BLaER1 treated with 17β-estradiol and CSF1 and Interleukin-3, amounts not matched to agents 10 nM and 100 nM (cell line): ENCODE data around the gene TPSD1.

Experiments
- H3K27ac ChIP-seq, 11 experiments: shearing (Covaris generic); formaldehyde crosslinking; 2 replicates each; pipeline ENCODE4 v1.8.1; 2022
- H3K27me3 ChIP-seq, 11 experiments: shearing (Covaris generic); formaldehyde crosslinking; 2 replicates each; pipeline ENCODE4 v1.8.1; 2022
- H3K36me3 ChIP-seq, 11 experiments: shearing (Covaris generic); formaldehyde crosslinking; 2 replicates each; pipeline ENCODE4 v1.8.1; 2022
- H3K4me1 ChIP-seq, 10 experiments: shearing (Covaris generic); formaldehyde crosslinking; 2 replicates each; pipeline ENCODE4 v1.8.1; 2022
- H3K4me2 ChIP-seq, 11 experiments: shearing (Covaris generic); formaldehyde crosslinking; 2 replicates each; pipeline ENCODE4 v1.8.1; 2022
- H3K4me3 ChIP-seq, 10 experiments: shearing (Covaris generic); formaldehyde crosslinking; 2 replicates each; pipeline ENCODE4 v1.8.1; 2022
- H3K9ac ChIP-seq, 11 experiments: shearing (Covaris generic); formaldehyde crosslinking; 2 replicates each; pipeline ENCODE4 v1.8.1; 2022
- H3K9me3 ChIP-seq, 11 experiments: shearing (Covaris generic); formaldehyde crosslinking; replicated peaks in 1 of 11; 2 replicates each; pipeline ENCODE4 v1.8.1; 2022
- H4K20me1 ChIP-seq, 11 experiments: shearing (Covaris generic); formaldehyde crosslinking; 2 replicates each; pipeline ENCODE4 v1.8.1; 2022
- Cebpa-rat ChIP-seq, 11 experiments: shearing (Covaris generic); IDR thresholded peaks; 2 replicates each; pipeline ENCODE4 v1.8.1; 2022

TPSD1 gene

DNA sequence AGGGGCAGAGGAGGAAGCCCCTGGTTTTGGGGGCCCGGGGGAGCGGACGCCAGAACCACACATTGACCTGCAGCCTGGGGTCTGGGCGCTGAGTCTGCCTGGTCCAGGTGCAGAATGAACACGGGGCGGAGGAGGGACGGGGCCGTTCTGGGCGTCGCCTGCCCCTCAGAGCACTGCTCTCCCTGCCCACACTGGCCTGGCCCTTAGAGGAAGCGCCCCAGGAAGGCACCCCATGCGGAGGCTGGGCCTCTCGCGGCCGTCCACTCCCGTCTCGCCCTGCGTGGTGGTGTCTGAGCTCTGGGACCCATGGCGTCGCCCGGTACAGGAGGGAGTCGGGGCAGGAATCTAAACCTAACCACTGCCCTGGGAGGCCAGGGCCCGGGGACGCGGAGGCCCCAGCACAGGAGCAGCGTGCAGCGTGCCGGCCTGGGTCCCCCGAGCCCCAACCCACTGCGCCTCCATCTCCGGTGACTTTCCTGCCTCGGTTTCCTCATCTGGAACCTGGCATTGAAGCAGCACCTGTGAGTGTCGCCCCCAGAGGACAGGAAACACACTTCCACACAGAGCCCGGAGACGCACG lies 4.3 kb downstream of the TPSD1 start:
- H3K27me3 ChIP-seq, result peaks cover 64 to 79% (median 72%) of the 10 kb centered on the region in 11 experiments
- peaks cover 0 to 66% (median 24%) of the 10 kb centered on the region in 11 experiments; a peak in 15 of 22 replicates for H4K20me1 ChIP-seq
- H3K36me3 ChIP-seq, result no peaks in the 10 kb centered on the region
- H3K27ac ChIP-seq, result no peak overlapping the region
- peaks cover 0 to 7% (median 0%) of the 10 kb centered on the region in 11 experiments; a peak in 2 of 22 replicates for H3K9me3 ChIP-seq
- no peak overlapping the region for H3K4me2 ChIP-seq
- H3K9ac ChIP-seq, result no peak overlapping the region
- no peak for TF ChIP-seq Cebpa-rat (IDR thresholded peaks at IDR 0.05)
- peaks cover 0 to 26% (median 18%) of the 10 kb centered on the region in 10 experiments; a peak in 13 of 20 replicates for H3K4me1 ChIP-seq
- H3K4me3 ChIP-seq, result no peak overlapping the region

DNA sequence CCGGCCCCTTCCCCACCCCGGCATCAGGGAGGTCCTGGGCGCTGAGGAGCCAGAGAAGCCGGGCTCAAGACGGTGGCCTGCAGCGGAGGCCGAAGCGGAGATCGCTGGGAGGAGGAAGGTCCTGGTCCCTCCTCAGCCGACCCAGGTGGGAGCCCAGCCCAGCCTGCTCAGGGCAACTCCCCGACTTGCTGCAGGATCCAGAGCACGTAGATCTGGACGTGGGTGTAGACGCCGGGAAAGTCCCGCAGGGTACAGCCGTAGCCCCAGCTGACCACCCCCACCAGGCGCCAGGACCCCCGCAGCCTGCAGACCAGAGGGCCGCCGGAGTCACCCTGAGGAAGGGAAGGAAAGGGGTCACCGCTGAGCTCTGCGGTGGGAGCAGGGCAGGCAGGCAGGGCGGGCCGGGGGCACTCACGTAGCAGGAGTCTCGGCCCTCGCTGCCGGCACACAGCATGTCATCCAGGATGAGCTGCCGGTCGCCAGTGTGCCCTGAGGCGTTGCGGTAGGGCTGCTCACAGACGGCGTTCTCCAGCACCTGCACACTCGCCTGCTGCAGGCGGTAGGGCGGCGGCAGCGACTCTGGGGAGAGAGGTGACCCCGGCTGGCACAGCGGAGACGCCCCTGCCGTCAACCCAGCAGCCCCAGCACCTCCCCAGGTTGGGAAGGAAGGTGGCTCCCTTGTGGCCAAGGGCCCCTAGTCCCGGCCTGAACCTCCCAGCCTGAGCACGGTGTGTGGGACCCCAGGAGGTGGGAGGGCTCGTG lies 5.4 kb downstream of the TPSD1 start:
- H4K20me1 ChIP-seq, result peaks cover 0 to 69% (median 24%) of the 10 kb centered on the region in 11 experiments; a peak in 15 of 22 replicates
- H3K9me3 ChIP-seq, result peaks cover 0 to 7% (median 0%) of the 10 kb centered on the region in 11 experiments; a peak in 2 of 22 replicates
- H3K36me3 ChIP-seq, result no peaks in the 10 kb centered on the region
- no peak overlapping the region for H3K4me3 ChIP-seq
- H3K27me3 ChIP-seq, result peaks cover 64 to 84% (median 72%) of the 10 kb centered on the region in 11 experiments
- no peak for TF ChIP-seq Cebpa-rat (IDR thresholded peaks at IDR 0.05)
- H3K27ac ChIP-seq, result no peak overlapping the region
- H3K9ac ChIP-seq, result no peak overlapping the region; a peak in 1 of 22 replicates
- H3K4me1 ChIP-seq, result peaks cover 0 to 15% (median 12%) of the 10 kb centered on the region in 10 experiments; a peak in 10 of 20 replicates
- 0 out of 22 replicates have a peak overlapping the region, but pooled peaks of 1 of the 11 experiments have one; percentile 18 for H3K4me2 ChIP-seq

DNA sequence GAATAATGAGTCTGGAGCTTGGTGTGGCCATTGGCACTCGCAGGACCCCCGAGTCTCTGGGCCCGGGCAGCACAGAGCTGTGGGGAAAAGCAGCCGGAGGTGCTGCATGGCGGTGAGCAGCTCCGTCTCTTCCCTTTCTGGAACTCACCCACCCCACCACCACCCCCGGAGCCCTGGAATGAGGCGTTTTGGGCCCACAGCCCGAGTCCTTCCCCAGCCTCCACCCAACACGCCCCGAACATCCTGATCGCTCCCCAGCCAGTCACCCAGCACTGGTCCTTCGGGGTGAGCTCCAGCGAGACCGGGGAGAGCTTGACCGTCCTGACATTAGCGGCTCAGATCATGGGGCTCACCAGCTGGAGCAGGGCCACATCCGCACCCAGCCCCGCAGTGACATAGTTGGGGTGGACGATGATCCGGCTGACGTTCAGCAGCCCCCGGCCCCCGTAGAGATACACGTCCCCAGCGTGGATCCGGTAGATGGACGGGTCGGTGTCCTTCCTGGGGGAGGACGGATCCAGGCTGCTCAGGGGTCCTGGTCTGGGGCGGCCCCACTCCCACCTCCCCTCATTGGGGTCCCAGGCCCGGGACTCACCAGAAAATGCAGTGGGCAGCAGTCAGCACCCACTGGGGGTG lies 6.5 kb downstream of the TPSD1 start:
- no peak overlapping the region for H3K4me2 ChIP-seq
- no peak overlapping the region for H3K27ac ChIP-seq
- peaks cover 58 to 74% (median 64%) of the 10 kb centered on the region in 11 experiments for H3K27me3 ChIP-seq
- no peaks in the 10 kb centered on the region for H3K36me3 ChIP-seq
- no peak overlapping the region for H3K4me3 ChIP-seq
- TF ChIP-seq Cebpa-rat (IDR thresholded peaks at IDR 0.05), result no peak
- peaks cover 0 to 14% (median 11%) of the 10 kb centered on the region in 10 experiments; a peak in 9 of 20 replicates for H3K4me1 ChIP-seq
- no peak overlapping the region for H3K9ac ChIP-seq
- H3K9me3 ChIP-seq, result peaks cover 0 to 7% (median 0%) of the 10 kb centered on the region in 11 experiments; a peak in 2 of 22 replicates
- H4K20me1 ChIP-seq, result peaks cover 0 to 65% (median 24%) of the 10 kb centered on the region in 11 experiments; a peak in 15 of 22 replicates

- Histone ChIP-seq H3K9me3 (peaks cover 0 to 7% (median 0%) of the 10 kb centered on the region in 11 experiments; a peak in 2 of 22 replicates), H3K27me3 (peaks cover 53 to 69% (median 59%) of the 10 kb centered on the region in 11 experiments), H4K20me1 (peaks cover 0 to 60% (median 24%) of the 10 kb centered on the region in 11 experiments; a peak in 15 of 22 replicates), H3K27ac (no peak overlapping the region), H3K36me3 (no peaks in the 10 kb centered on the region), H3K4me2 (no peak overlapping the region), H3K4me3 (no peak overlapping the region), H3K9ac (no peak overlapping the region), H3K4me1 (peaks cover 0 to 14% (median 11%) of the 10 kb centered on the region in 10 experiments; a peak in 9 of 20 replicates)
- TF ChIP-seq Cebpa-rat (IDR thresholded peaks at IDR 0.05), result no peak
Observed at GRCh38 chr16:1262846-1263221, 7.0 kb downstream of the TPSD1 start.

DNA sequence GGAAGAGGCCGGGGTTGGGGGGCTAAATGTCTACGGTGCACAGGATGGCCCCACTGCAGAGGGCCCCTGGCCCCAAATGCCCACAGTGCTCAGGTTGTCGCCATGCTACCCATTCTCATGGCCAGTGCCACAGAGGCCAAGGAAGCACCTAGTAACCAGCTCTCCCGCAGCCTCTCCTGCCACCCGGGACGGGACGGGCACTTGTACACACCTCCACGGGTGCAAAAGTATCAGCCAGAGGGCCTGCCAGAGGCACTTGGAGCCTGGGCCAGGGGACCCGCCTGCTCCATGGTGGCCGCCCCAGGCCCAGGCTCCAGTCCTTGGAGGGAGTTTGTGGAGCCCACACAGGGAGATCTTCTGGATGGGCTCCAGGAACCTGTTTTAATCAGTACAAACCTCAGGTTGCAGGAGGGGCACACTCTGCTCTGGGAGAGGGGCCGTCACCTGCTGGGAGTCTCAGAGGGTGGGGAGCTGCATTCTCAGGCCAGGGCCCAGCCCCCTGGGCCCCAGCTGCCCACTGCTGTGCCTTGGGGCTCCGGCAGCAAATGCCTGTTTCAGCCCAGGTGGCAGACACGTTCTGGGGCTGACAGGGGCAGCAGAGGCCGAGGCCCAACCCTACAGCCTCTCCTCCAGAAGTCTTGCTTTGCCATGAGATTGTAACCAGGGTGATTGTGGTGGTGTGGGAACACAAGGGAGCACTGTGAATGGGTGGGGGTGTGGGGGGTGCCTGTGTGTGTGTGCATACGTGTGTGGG lies 7.9 kb downstream of the TPSD1 start:
- peaks cover 0 to 14% (median 11%) of the 10 kb centered on the region in 10 experiments; a peak in 9 of 20 replicates for H3K4me1 ChIP-seq
- no peak for TF ChIP-seq Cebpa-rat (IDR thresholded peaks at IDR 0.05)
- peaks cover 0 to 56% (median 22%) of the 10 kb centered on the region in 11 experiments; a peak in 15 of 22 replicates for H4K20me1 ChIP-seq
- peaks cover 47 to 61% (median 52%) of the 10 kb centered on the region in 11 experiments for H3K27me3 ChIP-seq
- no peak overlapping the region for H3K27ac ChIP-seq
- no peak overlapping the region for H3K9ac ChIP-seq
- no peaks in the 10 kb centered on the region for H3K36me3 ChIP-seq
- H3K4me3 ChIP-seq, result no peak overlapping the region
- H3K4me2 ChIP-seq, result no peak overlapping the region
- peaks cover 0 to 7% (median 0%) of the 10 kb centered on the region in 11 experiments; a peak in 2 of 22 replicates for H3K9me3 ChIP-seq

DNA sequence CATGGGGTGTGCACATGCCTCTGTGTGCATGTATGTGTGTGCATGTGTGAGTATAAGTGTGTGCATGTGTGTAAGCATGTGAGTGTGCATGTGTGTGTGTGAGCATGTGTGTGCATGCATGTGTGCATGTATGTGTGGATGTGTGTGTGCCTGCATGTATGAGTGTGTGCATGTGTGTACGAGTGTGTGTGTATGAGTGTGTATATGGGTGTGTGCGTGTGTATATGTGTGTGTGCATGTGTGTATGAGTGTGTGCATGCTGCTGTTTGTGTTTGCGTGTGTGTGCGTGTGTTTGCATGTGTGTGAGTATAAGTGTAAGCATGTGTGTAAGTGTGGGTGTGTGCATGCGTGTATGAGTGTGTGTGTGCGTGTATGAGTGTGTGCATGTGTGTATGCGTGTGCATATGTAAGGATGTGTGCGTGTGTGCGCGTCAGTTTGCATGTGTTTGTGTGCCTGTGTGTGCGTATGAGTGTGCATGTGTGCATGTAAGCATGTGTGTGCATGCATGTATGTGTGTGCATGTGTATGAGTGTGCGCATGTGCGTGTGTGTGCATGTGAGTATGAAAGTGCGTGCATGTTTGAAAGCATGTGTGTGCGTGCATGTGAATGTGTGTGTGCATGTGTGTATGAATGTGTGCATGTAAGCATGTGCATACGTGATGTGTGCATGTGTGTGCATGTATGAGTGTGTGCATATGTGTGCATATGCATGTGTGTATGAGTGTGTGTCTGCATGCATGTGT lies 8.6 kb downstream of the TPSD1 start:
- no peak overlapping the region for H3K4me2 ChIP-seq
- peaks cover 0 to 51% (median 17%) of the 10 kb centered on the region in 11 experiments; a peak in 15 of 22 replicates for H4K20me1 ChIP-seq
- H3K36me3 ChIP-seq, result no peaks in the 10 kb centered on the region
- peaks cover 0 to 7% (median 4%) of the 10 kb centered on the region in 10 experiments; a peak in 9 of 20 replicates for H3K4me1 ChIP-seq
- H3K27ac ChIP-seq, result no peak overlapping the region
- TF ChIP-seq Cebpa-rat (IDR thresholded peaks at IDR 0.05), result no peak
- peaks cover 39 to 54% (median 45%) of the 10 kb centered on the region in 11 experiments for H3K27me3 ChIP-seq
- no peak overlapping the region for H3K9ac ChIP-seq
- H3K4me3 ChIP-seq, result no peak overlapping the region
- H3K9me3 ChIP-seq, result peaks cover 0 to 7% (median 0%) of the 10 kb centered on the region in 11 experiments; a peak in 2 of 22 replicates

DNA sequence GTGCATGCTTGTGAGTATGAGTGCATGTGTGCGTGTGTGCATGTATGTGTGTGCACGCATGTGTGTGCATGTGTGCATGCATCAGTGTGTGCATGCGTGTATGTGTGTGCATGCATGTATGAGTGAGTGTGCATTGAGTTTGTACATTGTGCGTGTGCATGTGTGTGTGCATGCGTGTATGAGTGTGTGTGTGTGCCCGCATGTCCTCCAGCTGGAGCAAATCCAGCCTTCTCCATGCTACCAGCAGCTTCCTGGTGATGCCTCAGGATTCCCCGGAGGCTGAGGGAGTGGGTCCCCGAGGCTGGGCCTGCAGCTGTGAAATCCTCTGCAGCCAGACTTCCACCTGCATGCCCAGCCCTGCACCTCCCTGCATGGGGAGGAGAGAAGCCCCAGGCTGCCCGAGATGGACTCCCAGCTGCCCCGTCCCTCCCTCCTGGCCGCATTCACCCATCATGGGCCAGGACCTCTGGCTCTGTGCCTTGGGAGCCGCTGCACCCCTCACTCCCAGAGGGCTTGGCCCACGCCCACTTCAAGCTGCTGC lies 9.3 kb downstream of the TPSD1 start:
- H3K4me2 ChIP-seq, result no peak overlapping the region
- H4K20me1 ChIP-seq, result peaks cover 0 to 44% (median 12%) of the 10 kb centered on the region in 11 experiments; a peak in 13 of 22 replicates
- no peaks in the 10 kb centered on the region for H3K36me3 ChIP-seq
- H3K9ac ChIP-seq, result no peak overlapping the region
- H3K27me3 ChIP-seq, result peaks cover 33 to 47% (median 38%) of the 10 kb centered on the region in 11 experiments
- no peak for TF ChIP-seq Cebpa-rat (IDR thresholded peaks at IDR 0.05)
- H3K9me3 ChIP-seq, result peaks cover 0 to 7% (median 0%) of the 10 kb centered on the region in 11 experiments; a peak in 2 of 22 replicates
- peaks cover 0 to 7% (median 2%) of the 10 kb centered on the region in 10 experiments; a peak in 4 of 20 replicates for H3K4me1 ChIP-seq
- H3K4me3 ChIP-seq, result no peak overlapping the region
- H3K27ac ChIP-seq, result no peak overlapping the region
